ENCODE data around the gene GFRA1. TPM values are rescaled to one million over a fixed set of nuclear protein-coding genes. Genes with fewer than 3 reads are reported as not detected.

The GFRA1 gene
- total and polyA plus RNA-seq, 12 donors, result 0.38 to 9.3 (median 1.7) TPM

DNA sequence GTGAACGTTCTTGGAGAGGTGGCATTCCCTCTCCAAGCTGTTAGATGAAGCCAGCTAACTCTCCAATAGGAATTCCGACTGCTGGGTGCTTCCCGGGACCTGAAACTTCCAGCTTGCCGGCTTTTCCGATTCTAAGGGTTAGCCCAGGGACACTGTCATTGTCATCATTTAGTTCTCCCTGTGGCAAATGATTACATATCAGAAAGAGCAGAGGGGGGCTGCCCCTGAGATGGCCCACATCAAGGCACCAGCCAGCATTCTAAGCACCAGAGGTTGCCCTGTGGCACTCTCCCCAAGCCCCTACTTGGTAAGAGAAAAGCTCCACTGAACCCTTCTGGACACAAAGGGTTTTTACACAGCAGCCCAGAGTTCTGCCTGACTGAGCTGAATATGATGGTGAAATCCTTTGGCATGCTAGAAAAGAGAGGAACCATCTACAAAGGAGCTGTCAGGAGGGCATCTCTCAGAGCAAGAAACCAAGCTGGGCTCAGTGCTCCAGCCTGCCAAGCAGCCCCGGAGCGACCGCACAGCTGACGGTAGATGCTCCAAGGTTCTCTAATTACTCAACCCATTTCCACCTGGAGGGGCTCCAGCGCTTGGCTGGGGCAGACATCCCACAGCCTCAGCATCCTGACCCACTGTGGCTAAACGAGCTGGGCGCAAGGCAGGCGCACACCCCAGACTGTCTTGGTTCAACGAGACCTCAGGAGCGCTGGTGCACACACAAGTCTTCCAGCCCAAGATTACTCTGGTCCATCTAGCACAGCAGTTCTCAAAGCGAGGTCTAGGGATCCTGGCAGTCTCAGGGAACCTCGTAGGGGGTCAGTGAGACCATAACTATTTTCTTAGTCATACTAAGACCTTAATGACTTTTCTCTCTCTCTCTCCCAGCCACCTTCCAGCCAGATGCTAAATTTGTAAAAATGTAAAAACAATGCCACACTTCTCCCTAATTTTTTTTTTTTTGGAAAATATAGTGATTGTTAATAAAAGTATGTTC is 160.5 kb downstream of the GFRA1 start:
- intact Hi-C loops (cut with DNase I), result no loop called here
- TF ChIP-seq CTCF (IDR thresholded peaks at IDR 0.05), result no peak
- 88 to 89% methylated on average over 17 of the region's 17 CpGs for WGBS, 2 donors
- H3K27ac ChIP-seq, result no peak overlapping the region
- no peaks in the 10 kb centered on the region for H3K36me3 ChIP-seq
- H3K27me3 ChIP-seq, result peaks cover 0 to 8% (median 0%) of the 10 kb centered on the region in 7 donors
- H3K4me1 ChIP-seq, result no peaks in the 10 kb centered on the region
- DNase-seq (no peak), ATAC-seq (no peak)
- no peak overlapping the region for H3K4me3 ChIP-seq
- no peaks in the 10 kb centered on the region for H3K9me3 ChIP-seq

DNA sequence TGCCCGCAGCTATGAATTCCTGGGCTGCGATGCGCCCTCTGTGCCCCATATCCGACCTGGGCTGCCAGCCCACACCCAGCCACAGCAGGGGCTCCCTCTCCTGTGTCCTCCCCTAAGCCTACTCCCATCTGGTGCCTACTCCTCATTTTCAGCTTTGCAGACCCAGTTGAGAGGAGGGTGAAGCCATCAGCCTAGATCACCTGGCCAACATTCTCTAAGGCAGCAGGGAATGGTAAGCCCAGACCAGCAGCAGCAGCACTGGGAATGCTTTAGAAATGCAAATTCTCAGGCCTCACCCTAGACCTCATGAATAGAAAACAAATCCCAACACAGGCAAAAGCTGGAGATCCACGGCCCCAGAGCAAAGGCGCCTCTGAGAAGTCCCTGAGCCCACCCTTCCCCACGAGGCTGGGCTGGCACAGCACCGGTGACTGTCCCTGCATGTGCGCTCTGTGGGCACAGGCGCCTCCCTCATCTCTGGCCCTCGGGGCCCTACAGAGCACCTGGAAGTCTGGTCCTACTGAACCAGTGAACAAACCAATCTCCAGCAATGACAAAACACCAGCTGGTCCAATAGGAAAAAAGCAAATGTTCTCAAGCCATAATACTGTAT is 161.4 kb downstream of the GFRA1 start:
- Histone ChIP-seq H3K4me1 (no peaks in the 10 kb centered on the region), H3K27ac (no peak overlapping the region), H3K4me3 (no peak overlapping the region), H3K27me3 (peaks cover 0 to 8% (median 0%) of the 10 kb centered on the region in 7 donors), H3K36me3 (no peaks in the 10 kb centered on the region), H3K9me3 (no peaks in the 10 kb centered on the region)
- WGBS, 2 donors, result 80% methylated on average over 11 of the region's 11 CpGs
- ATAC-seq (no peak), DNase-seq (no peak)
- no peak for TF ChIP-seq CTCF (IDR thresholded peaks at IDR 0.05)
- intact Hi-C loops (cut with DNase I), result no loop called here

DNA sequence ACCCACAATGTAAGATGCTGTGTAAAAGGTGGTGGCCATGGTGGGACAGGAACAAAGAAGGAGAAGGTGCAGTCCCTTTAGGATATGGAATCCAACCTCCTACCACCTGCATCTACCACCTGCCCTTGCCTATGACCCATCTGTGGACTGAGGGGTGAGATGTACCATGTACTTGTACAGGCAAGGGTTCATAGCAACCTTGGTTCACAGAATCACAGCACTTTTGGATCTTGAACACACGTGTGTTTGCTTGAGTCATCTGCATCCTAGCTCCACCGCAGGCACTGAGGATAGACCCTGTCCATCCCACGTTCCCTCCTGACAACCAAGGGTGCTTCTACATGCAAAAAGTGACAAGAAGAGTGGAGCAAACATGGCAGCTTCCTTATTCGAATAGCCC is 162.3 kb downstream of the GFRA1 start:
- Histone ChIP-seq H3K27ac (no peak overlapping the region), H3K4me1 (no peaks in the 10 kb centered on the region), H3K9me3 (no peaks in the 10 kb centered on the region), H3K36me3 (no peaks in the 10 kb centered on the region), H3K27me3 (peaks cover 0 to 8% (median 0%) of the 10 kb centered on the region in 7 donors), H3K4me3 (no peak overlapping the region)
- intact Hi-C loops (cut with DNase I), result no loop called here
- no peak for TF ChIP-seq CTCF (IDR thresholded peaks at IDR 0.05)
- DNase-seq (no peak), ATAC-seq (no peak)
- WGBS, 2 donors, result 85% methylated on average over 4 of the region's 4 CpGs

- no peak for DNase-seq
- Histone ChIP-seq H3K4me1 (no peaks in the 10 kb centered on the region), H3K27me3 (peaks cover 0 to 8% (median 0%) of the 10 kb centered on the region in 7 donors), H3K27ac (no peak overlapping the region), H3K9me3 (no peaks in the 10 kb centered on the region), H3K36me3 (no peaks in the 10 kb centered on the region), H3K4me3 (no peak overlapping the region)
- 76 to 85% methylated on average over 2 of the region's 2 CpGs for WGBS, 2 donors
- ATAC-seq, result no peak
- TF ChIP-seq CTCF (IDR thresholded peaks at IDR 0.05), result no peak
- intact Hi-C loops (cut with DNase I), result loop anchor here in 1 of 10 donors (2.0 kb wide), 1 partner anchor 21 kb away; no protein-coding TSS in a partner anchor
Observed at GRCh38 chr10:116109881-116110280, 163.1 kb downstream of the GFRA1 start.
